Pancreas (tissue), 10 donors: ENCODE measurements around the gene PDK3. TPM values are rescaled to one million over a fixed set of nuclear protein-coding genes. Genes with fewer than 3 reads are reported as not detected.
A peak's percentile ranks its signal among the peaks of the same experiment; 100 is the strongest.

ENCODE experiments used
- ATAC-seq, 4 donors: fragments of 200-7000 bp; cut with Tn5 transposase; one replicate each; pipeline versions ENCODE4 v1.8.0 to v1.9.1; 2020; ENCODE audit warnings: mild to moderate bottlenecking in 4 of 4, moderate library complexity in 4 of 4
- DNase-seq, 6 donors: peaks; one replicate each; pipeline ENCODE4 v3.0.0-alpha.2; 2020
- FAIRE-seq: peaks from 2 replicates; lab custom pipeline; 2012; peaks lifted over from hg19 to GRCh38; lab: Jason Lieb, UNC
- H3K27ac ChIP-seq, 4 donors: fragments of 200-600 bp; sonication (generic); 1 replicate in 3 of 4; 2 replicates in 1 of 4; pipeline versions ENCODE4 v1.5.0 to v1.8.0; 2020
- H3K27me3 ChIP-seq, 4 donors: fragments of 200-600 bp; one replicate each; pipeline ENCODE4 v1.8.0; 2021
- H3K36me3 ChIP-seq, 3 donors: fragments of 200-600 bp; sonication (generic) in 1 of 3; one replicate each; pipeline versions ENCODE4 v1.5.0 to v1.8.0; 2020 to 2021
- H3K4me1 ChIP-seq, 3 donors: fragments of 200-600 bp; one replicate each; pipeline ENCODE4 v1.8.0; 2021
- H3K4me3 ChIP-seq, 4 donors: fragments of 200-600 bp; sonication (generic) in 2 of 4; one replicate each; pipeline versions ENCODE4 v1.5.0 to v1.8.0; 2020 to 2021
- H3K9me3 ChIP-seq, 4 donors: fragments of 200-600 bp; one replicate each; pipeline ENCODE4 v1.8.0; 2021
- WGBS, 2 donors: extraction: QIAGEN DNeasy Blood & Tissue Kit; methylation state at CpG; one replicate each; pipeline ENCODE4 v1.1.7; 2013; 5-methylcytosine and 5-hydroxymethylcytosine counted together
- intact Hi-C, 3 donors: fragments of 100-400 bp; cut with DNase I; formaldehyde crosslinking; loops; one replicate each; pipeline versions ENCODE4 v1.11.1 to v1.14.2; 2022
- polyA plus RNA-seq, 2 donors: library from polyadenylated mRNA; stranded (reverse); fragments of 200-250 nt; gene quantifications; one replicate each; pipeline ENCODE4 v1.2.3, GENCODE V29; 2013
- total RNA-seq, 6 donors: library from RNA; stranded (reverse); fragmentation: NEBNext Ultra II Directional in 4 of 6; extraction: Animal tissue kit (Norgen Biotek cat#: 25700) in 4 of 6; gene quantifications; one replicate each; pipeline versions ENCODE4 v1.2.1 to v1.2.4, GENCODE V29; 2021 to 2023
- TF ChIP-seq, protein P1 (sequence below), 4 donors: fragments of 200-600 bp; sonication (generic) in 3 of 4; IDR thresholded peaks; one replicate each; pipeline versions ENCODE4 v1.5.0 to v1.8.0; 2021; ENCODE audit warnings: antibody characterized with exemption in 4 of 4
- donor health status: healthy with polysubstance abuse.
- donor health status: DM: no; HTN: no; CAD: no; lungs with moderate emphysema.
- donor health status: DM: no; HTN: no; CAD: no.
- donor health status: control.
- donor health status: control.
- donor health status: Bipolar disorder and iron deficiency.
- donor health status: DM: yes; HTN: yes; CAD: no.
- donor health status: DM: no; HTN: no; CAD: no.
- donor health status: DM: no; HTN: no; CAD: no.
- donor health status: DM: yes; HTN: yes; CAD: no.

Gene PDK3
- total and polyA plus RNA-seq, 8 donors, result 2.4 to 10.1 (median 5.3) TPM

DNA sequence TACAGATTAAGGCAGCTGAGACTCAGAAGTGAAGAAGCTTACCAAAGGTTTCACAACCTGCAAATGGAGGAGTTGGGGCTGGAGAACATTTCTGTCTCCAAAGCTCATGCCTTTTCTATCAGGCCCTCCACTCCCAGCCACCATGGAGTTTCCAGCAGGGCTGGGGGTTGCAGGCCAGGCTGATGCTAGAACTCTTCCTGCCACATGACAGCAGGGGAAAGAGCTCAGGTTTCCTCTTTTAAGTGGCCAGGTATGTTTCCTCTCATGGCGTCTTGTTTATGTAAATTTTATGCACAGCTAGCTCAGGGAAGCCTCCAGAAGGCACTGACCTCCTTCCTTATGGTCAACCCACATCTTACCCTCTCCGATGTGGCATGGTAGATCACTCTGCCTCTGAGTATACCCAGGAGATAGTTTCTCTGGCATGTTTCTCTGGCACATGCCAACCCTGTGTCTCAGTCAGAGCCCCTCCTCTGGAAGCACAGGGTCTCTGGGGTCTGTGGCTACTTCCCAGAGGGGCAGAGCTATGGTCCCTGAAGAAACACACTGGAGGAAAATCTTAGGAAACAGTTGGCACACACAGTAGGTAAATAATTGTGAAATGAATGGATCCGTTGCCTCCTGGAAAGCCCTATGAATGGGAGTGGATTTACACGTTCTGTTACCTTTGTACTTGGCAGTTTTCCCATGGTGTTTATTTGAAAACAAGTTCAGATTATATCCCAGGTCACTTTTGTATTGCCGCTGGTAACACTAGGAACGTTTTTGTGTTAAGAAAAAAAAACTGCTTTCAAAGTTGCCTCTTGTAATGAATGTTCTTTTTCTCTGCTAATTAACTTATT lies 28.9 kb downstream of the PDK3 start:
- WGBS, 2 donors, result 38 to 39% methylated on average over 6 of the region's 6 CpGs
- intact Hi-C loops, result no loop called here
- no peak for ATAC-seq
- Histone ChIP-seq H3K27ac (peak overlapping the region in 1 of 4 donors; percentile 41), H3K27me3 (no peaks in the 10 kb centered on the region), H3K4me3 (no peak overlapping the region), H3K36me3 (no peaks in the 10 kb centered on the region), H3K9me3 (no peaks in the 10 kb centered on the region), H3K4me1 (peaks cover 0 to 5% (median 3%) of the 10 kb centered on the region in 3 donors)
- TF ChIP-seq, protein P1, sequence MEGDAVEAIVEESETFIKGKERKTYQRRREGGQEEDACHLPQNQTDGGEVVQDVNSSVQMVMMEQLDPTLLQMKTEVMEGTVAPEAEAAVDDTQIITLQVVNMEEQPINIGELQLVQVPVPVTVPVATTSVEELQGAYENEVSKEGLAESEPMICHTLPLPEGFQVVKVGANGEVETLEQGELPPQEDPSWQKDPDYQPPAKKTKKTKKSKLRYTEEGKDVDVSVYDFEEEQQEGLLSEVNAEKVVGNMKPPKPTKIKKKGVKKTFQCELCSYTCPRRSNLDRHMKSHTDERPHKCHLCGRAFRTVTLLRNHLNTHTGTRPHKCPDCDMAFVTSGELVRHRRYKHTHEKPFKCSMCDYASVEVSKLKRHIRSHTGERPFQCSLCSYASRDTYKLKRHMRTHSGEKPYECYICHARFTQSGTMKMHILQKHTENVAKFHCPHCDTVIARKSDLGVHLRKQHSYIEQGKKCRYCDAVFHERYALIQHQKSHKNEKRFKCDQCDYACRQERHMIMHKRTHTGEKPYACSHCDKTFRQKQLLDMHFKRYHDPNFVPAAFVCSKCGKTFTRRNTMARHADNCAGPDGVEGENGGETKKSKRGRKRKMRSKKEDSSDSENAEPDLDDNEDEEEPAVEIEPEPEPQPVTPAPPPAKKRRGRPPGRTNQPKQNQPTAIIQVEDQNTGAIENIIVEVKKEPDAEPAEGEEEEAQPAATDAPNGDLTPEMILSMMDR (IDR thresholded peaks at IDR 0.05), result no peak
- FAIRE-seq, result no peak
- DNase-seq, result no peak

GRCh38 chrX:24494647-24495075 lies 29.6 kb downstream of the PDK3 start:
- TF ChIP-seq, protein P1 (IDR thresholded peaks at IDR 0.05), result no peak
- no peaks in the 10 kb centered on the region for H3K36me3 ChIP-seq
- H3K27me3 ChIP-seq, result no peaks in the 10 kb centered on the region
- WGBS, 2 donors, result 2 to 36% methylated on average over 8 of the region's 8 CpGs
- H3K27ac ChIP-seq, result peak overlapping the region in 2 of 4 donors; percentile 41 to 49
- FAIRE-seq, result peak; percentile 98
- H3K4me3 ChIP-seq, result no peak overlapping the region
- H3K4me1 ChIP-seq, result peaks cover 0 to 5% (median 3%) of the 10 kb centered on the region in 3 donors
- peak in 3 of 6 donors; percentile 42 to 54 (median 53) for DNase-seq
- intact Hi-C loops, result no loop called here
- peak; percentile 90 to 96 (median 94) for ATAC-seq
- H3K9me3 ChIP-seq, result no peaks in the 10 kb centered on the region

- H3K9me3 ChIP-seq, result no peaks in the 10 kb centered on the region
- no peaks in the 10 kb centered on the region for H3K27me3 ChIP-seq
- TF ChIP-seq, protein P1 (IDR thresholded peaks at IDR 0.05), result no peak
- intact Hi-C loops, result no loop called here
- 71 to 89% methylated on average over 6 of the region's 6 CpGs for WGBS, 2 donors
- no peaks in the 10 kb centered on the region for H3K36me3 ChIP-seq
- FAIRE-seq (peak; percentile 51), ATAC-seq (no peak), DNase-seq (no peak)
- peaks cover 0 to 5% (median 3%) of the 10 kb centered on the region in 3 donors for H3K4me1 ChIP-seq
- H3K4me3 ChIP-seq, result no peak overlapping the region
- H3K27ac ChIP-seq, result no peak overlapping the region
Measured at GRCh38 chrX:24495700-24496099, 30.6 kb downstream of the PDK3 start.

DNA sequence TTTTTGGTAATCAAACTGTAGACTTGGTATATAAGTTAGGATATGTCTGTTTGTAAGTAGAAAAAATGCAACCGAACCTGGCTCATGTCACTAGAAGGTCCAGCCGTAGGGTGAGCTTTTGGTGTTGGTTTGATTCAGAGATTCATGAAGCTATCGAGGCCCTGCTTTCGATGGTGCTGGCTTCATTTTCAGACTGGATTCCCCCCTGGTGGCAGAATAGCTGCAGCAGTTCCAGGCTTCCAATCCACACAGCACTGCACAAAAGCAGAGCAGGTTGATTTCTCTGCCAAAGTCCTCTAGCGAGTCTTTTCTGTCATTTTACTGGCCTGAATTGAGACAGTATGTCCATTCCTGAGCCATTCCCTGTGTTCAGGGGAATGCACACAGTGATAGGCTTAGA lies 33.1 kb downstream of the PDK3 start:
- intact Hi-C loops, result no loop called here
- no peak overlapping the region for H3K27ac ChIP-seq
- 52 to 68% methylated on average over 5 of the region's 5 CpGs for WGBS, 2 donors
- H3K36me3 ChIP-seq, result no peaks in the 10 kb centered on the region
- H3K4me1 ChIP-seq, result peaks cover 0 to 5% (median 3%) of the 10 kb centered on the region in 3 donors
- H3K4me3 ChIP-seq, result no peak overlapping the region
- H3K9me3 ChIP-seq, result no peaks in the 10 kb centered on the region
- TF ChIP-seq, protein P1 (IDR thresholded peaks at IDR 0.05), result no peak
- DNase-seq, result peak in 1 of 6 donors; percentile 12
- H3K27me3 ChIP-seq, result peaks cover 0 to 5% (median 0%) of the 10 kb centered on the region in 4 donors
- FAIRE-seq, result no peak
- peak in 3 of 4 donors; percentile 46 to 66 (median 56) for ATAC-seq
